AG09319 (cell line): Measurements from ENCODE around the gene SYK.

Experiments used
- DNase-seq: peaks from one replicate; pipeline ENCODE4 v3.0.0-alpha.2; 2010; ENCODE audit warnings: low read depth; ENCODE audit errors: extremely low read depth
- CTCF ChIP-seq: IDR thresholded peaks from 2 replicates; pipeline ENCODE4 v1.5.1; 2011; ENCODE audit warnings: low read depth, mild to moderate bottlenecking, inconsistent platforms, low read length, moderate library complexity

The SYK gene

GRCh38 chr9:90773617-90774016 lies 28.0 kb upstream of the SYK start:
- TF ChIP-seq CTCF, result no peak; the same call in 1 of the 2 replicates
- DNase-seq, result no peak

- no peak for TF ChIP-seq CTCF
- DNase-seq, result no peak
These were observed 27.5 kb upstream of the SYK start for GRCh38 chr9:90774071-90774470.

- no peak for DNase-seq
- no peak for TF ChIP-seq CTCF
These were observed 26.9 kb upstream of the SYK start for GRCh38 chr9:90774682-90775081.

GRCh38 chr9:90775657-90776056 lies 26.0 kb upstream of the SYK start:
- no peak for TF ChIP-seq CTCF

GRCh38 chr9:90778746-90779145 lies 22.9 kb upstream of the SYK start:
- no peak for DNase-seq
- TF ChIP-seq CTCF, result no peak

More at GRCh38 chr9:90775657-90776056, 26.0 kb upstream of the SYK start:
- DNase-seq, result no peak

- TF ChIP-seq CTCF, result no peak
- no peak for DNase-seq
These were observed 18.1 kb upstream of the SYK start for GRCh38 chr9:90783552-90783951.

- no peak for DNase-seq
- no peak for TF ChIP-seq CTCF
These were observed 17.7 kb upstream of the SYK start for GRCh38 chr9:90783964-90784363.
